OCI-LY1 (cell line): ENCODE measurements around the gene LGR5.

ENCODE experiments used
- EZH2 ChIP-seq: fragments of 200-600 bp; sonication (generic), shearing (Covaris generic); IDR thresholded peaks from 2 replicates; pipeline ENCODE4 v1.8.0; 2017; ENCODE audit warnings: borderline replicate concordance, mixed run types, mild to moderate bottlenecking, antibody characterized with exemption, low read length, moderate library complexity, mixed read lengths
- TF ChIP-seq, protein P1 (sequence below): fragments of 200-600 bp; sonication (generic), shearing (Covaris generic); IDR thresholded peaks from 2 replicates; pipeline ENCODE4 v1.5.1; 2017; ENCODE audit warnings: mild to moderate bottlenecking, antibody characterized with exemption, low read length, moderate library complexity, mixed read lengths

DNA sequence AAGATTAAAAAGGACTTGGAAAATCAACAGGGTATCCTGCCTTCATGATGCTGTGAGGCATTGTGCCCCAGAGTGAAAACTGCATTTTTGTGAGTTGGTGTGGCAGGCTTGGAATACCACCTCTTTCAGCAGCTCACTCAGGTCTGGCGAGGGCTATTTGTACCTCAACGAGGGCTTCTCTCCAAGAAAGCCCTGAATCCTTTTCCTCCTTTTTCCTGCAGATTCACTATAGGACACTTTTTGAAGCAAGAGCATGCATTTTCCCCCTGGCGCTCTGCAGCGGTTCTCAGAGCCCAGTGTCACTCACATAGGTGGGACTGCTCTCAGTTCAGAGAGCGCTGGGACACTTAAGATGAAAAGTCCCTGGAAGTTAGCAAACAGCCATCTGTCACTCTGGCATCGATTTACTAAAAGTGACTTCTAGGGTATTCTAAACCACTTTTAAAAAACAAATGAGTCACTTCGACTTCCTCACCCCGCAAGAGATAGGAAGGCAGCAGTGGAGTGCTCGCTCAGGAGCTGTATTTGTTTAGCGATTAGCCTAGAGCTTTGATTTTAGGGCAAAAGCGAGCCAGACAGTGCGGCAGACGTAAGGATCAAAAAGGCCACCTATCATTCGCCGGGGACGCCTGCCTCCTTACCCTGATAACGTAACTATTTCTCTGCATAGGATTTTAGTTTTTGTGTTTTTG is 782 bp upstream of the LGR5 start:
- TF ChIP-seq, protein P1, sequence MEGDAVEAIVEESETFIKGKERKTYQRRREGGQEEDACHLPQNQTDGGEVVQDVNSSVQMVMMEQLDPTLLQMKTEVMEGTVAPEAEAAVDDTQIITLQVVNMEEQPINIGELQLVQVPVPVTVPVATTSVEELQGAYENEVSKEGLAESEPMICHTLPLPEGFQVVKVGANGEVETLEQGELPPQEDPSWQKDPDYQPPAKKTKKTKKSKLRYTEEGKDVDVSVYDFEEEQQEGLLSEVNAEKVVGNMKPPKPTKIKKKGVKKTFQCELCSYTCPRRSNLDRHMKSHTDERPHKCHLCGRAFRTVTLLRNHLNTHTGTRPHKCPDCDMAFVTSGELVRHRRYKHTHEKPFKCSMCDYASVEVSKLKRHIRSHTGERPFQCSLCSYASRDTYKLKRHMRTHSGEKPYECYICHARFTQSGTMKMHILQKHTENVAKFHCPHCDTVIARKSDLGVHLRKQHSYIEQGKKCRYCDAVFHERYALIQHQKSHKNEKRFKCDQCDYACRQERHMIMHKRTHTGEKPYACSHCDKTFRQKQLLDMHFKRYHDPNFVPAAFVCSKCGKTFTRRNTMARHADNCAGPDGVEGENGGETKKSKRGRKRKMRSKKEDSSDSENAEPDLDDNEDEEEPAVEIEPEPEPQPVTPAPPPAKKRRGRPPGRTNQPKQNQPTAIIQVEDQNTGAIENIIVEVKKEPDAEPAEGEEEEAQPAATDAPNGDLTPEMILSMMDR = no peak
- TF ChIP-seq EZH2 = no peak
